Measurements from ENCODE around the gene CNKSR2.

CNKSR2 gene

DNA sequence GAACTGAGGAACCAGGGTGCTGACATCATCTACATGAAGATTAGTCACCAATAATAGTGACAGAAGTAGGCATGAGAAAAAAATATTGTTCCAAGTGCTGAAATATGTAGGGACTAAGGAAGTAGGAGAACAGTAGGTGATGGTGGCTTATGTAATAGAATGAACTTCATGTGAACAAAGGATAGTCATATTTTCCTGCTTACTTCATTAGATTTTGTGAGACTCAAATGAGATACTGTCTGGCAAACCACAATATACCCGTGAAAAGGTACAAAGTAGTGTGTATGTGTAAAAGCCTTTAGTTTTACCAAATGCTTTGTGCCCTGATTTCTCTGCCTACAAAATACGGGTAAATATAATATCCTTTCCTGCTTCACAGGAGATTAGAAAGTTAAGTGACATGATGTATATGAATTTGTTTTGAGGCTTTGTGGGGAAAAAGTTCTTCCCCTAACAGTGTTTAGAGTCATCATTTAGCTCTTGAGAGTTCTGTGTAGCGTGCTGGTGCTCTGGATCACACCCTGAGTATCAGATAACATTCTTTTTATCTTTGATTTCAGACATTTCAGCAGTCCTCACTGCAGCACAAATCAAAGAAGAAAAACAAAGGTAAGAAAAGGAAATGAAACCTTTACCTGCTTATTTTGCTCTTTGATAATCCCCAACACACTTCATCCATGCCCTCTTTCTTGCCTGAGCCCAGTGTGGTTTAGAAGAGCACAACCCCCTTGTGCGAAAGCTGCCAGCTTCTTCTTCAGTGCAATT, 216.0 kb downstream of the CNKSR2 start:
- DNase-seq (ENCODE audit: low spot score): no peak
- TF ChIP-seq, protein P1, sequence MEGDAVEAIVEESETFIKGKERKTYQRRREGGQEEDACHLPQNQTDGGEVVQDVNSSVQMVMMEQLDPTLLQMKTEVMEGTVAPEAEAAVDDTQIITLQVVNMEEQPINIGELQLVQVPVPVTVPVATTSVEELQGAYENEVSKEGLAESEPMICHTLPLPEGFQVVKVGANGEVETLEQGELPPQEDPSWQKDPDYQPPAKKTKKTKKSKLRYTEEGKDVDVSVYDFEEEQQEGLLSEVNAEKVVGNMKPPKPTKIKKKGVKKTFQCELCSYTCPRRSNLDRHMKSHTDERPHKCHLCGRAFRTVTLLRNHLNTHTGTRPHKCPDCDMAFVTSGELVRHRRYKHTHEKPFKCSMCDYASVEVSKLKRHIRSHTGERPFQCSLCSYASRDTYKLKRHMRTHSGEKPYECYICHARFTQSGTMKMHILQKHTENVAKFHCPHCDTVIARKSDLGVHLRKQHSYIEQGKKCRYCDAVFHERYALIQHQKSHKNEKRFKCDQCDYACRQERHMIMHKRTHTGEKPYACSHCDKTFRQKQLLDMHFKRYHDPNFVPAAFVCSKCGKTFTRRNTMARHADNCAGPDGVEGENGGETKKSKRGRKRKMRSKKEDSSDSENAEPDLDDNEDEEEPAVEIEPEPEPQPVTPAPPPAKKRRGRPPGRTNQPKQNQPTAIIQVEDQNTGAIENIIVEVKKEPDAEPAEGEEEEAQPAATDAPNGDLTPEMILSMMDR (IDR thresholded peaks at IDR 0.05; ENCODE audit: extremely low read depth, missing control alignments): no peak

DNA sequence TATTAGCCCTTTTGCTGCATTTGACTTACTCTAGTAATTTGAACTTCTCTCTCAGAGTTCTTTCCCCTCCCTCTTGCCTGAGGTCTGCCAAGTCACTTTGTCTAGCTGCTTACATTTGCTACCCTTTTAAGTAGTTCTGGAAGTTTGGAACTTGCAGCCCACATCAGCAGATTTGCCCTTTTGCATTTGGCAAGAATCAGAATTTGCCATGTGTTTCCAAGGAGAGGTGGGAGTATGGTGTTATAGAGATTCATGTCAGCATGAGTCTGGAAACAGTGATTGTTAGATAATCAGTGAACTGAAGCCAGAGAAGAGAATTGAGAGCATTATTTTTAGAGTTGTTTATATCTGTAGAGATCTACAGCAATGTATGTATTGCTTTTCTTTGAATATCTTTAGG, 231.8 kb downstream of the CNKSR2 start:
- no peak for DNase-seq (ENCODE audit: low spot score)

DNA sequence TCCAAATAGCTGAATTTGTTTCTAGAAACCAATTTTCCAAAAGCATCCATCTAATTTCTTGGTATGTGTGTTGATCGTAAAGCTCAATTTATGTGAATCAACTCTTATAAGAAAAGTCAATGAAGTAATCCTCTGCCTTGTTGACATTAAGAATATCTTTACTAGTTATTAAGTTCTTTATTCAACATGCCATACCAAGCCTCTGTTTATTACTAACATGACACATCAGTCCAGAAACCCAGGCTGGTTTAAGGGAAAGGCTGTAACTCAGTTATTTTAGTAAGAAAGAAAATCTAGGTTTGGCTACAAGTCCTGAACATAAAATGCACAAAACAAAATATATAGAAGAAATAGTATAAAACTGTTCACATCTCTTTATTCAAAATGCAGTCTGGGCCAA, 235.9 kb downstream of the CNKSR2 start:
- no peak for DNase-seq (ENCODE audit: low spot score)
- TF ChIP-seq, protein P1 (IDR thresholded peaks at IDR 0.05; ENCODE audit: extremely low read depth, missing control alignments): no peak

More for the DNA sequence above, 231.8 kb downstream of the CNKSR2 start:
- TF ChIP-seq, protein P1 (IDR thresholded peaks at IDR 0.05; ENCODE audit: extremely low read depth, missing control alignments): no peak

DNA sequence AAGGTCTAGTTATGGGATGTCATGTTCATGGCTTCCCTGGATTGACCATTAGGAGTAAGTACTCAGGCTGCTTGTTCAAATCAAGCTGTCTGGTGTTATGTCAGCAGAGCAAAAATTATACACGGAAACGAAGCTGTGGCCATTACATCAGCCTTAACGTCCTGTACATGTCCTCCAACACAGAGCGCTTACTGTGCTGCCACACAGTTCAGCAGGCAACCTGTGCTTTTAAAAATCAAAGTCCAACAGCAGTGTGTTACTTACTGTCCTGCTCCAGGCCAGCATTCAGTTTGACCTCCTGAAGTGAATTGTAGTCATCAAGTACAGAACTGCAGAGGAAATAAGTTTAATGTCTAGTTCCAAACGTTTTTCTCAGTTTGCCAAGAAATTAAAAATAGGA, 237.9 kb downstream of the CNKSR2 start:
- DNase-seq (ENCODE audit: low spot score): no peak
- TF ChIP-seq, protein P1 (IDR thresholded peaks at IDR 0.05; ENCODE audit: extremely low read depth, missing control alignments): no peak

DNA sequence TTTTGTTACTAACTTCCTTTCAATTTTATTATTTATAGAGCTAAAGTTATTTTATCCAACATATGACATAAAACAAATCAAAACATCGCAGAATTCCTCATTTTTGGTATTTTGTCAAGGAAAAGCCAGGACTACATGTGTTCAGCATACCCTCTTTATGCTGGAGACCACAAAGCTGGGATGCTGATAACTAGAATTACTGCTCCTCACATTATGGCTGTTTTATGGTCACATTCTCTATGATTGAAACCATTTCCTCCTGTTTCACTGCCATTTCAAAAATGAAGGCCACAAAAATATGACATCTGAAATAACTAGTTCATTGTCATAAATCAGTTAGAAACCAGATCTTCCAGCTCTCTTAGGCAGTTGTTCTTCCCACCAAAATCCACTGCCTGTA, 242.2 kb downstream of the CNKSR2 start:
- no peak for DNase-seq (ENCODE audit: low spot score)
- TF ChIP-seq, protein P1 (IDR thresholded peaks at IDR 0.05; ENCODE audit: extremely low read depth, missing control alignments): no peak

DNA sequence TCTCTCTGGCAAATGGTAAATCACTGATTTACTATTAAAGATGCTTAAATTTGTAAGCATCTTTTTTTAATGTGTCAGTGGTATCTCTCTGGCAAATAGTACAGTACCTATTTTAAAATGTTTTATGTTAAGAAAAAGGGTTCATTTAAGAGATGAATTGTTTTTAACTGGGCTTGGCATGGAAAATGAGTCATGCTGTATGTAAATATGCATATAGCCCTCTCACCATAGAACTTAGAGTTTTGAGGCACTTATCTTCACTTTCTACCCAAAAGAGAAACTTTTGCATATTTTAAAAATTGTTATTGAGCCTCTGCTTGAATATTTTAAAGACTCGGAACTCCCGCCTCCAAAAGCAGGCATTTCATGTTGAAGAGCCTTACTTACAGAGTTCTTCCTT, 246.0 kb downstream of the CNKSR2 start:
- TF ChIP-seq, protein P1 (IDR thresholded peaks at IDR 0.05; ENCODE audit: extremely low read depth, missing control alignments): no peak
- no peak for DNase-seq (ENCODE audit: low spot score)

DNA sequence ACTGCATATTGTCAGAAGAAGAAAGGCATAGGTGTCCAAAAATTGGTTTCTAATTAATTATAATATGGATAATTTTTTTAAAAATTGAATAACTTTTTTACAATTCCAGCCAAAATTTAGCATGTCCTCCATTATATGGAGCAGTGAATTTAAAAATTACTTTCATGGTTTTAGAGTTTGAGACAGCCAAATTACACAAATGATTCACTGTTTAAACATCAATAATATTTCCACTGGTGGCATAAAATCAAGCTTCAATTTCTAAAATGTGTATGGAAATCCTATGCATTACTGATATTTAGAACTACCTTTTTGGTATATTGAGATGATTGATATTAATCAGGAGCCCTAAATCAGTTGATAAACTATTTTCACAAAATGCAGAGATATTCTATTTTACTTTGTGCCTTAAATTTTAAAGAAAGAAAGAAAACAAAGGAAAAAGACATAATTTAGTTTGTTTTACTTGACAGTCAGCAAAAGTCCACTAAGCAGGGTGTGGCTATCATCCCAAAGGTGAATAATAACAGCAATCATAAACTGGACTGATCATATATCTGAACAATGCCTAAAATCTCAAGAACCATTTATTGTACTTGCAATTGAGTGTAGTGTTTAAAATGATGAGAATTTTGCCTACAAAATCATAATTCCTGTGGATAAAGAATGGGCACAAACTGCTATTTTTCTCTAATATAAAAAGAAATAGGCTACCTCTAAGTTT, 249.7 kb downstream of the CNKSR2 start:
- TF ChIP-seq, protein P1 (IDR thresholded peaks at IDR 0.05; ENCODE audit: extremely low read depth, missing control alignments): no peak
- DNase-seq (ENCODE audit: low spot score): no peak

Measured in GM20000 (cell line).